HepG2 (cell line): ENCODE data around the gene CDH11. TPM values are rescaled to one million over a fixed set of nuclear protein-coding genes. Genes with fewer than 3 reads are reported as not detected.

Experiments used
- ATAC-seq: fragments of 200-7000 bp; cut with Tn5 transposase; 3 replicates; pipeline ENCODE4 v1.9.1; 2020; ENCODE audit warnings: mild to moderate bottlenecking, moderate library complexity
- BruUV-seq: library from RNA; stranded (reverse); fragments of 400-500 nt; replicated peaks from 2 replicates; lab custom pipeline; 2021; lab: Mats Ljungman, UMichigan
- CTCF ChIA-PET: fragments of 300-600 bp; formaldehyde crosslinking; extraction: SDS; loops from one replicate; lab custom pipeline; 2021; ENCODE audit warnings: low total read pairs, inconsistent platforms, low intra/inter-chr PET ratio; lab: Yijun Ruan, JAX
- POLR2A ChIA-PET: fragments of 350-600 bp; sonication (Branson Sonifier 250); formaldehyde crosslinking; loops from one replicate; lab custom pipeline; 2020; ENCODE audit warnings: antibody characterized with exemption, inconsistent platforms; lab: Yijun Ruan, JAX
- DNase-seq: peaks from one replicate; pipeline ENCODE4 v3.0.0-alpha.2; 2015; ENCODE audit warnings: low spot score
- FAIRE-seq: peaks from 3 replicates; lab custom pipeline; 2011; peaks lifted over from hg19 to GRCh38; lab: Jason Lieb, UNC
- H2AFZ ChIP-seq: one replicate; pipeline ENCODE4 v1.6.1; 2011; ENCODE audit warnings: low read length, inconsistent platforms
- H3K27ac ChIP-seq: fragments of 300-600 bp; 3 replicates; pipeline ENCODE4 v1.8.0; 2011; ENCODE audit warnings: mixed run types, mild to moderate bottlenecking, mixed read lengths, low read length, inconsistent platforms; ENCODE audit not compliant: insufficient read depth; ENCODE audit errors: extremely low read length
- H3K27me3 ChIP-seq, 2 experiments: fragments of 200-600 bp in 1 of 2; 2 replicates in 1 of 2; 3 replicates in 1 of 2; pipeline versions ENCODE4 v1.6.0 to v1.8.0; 2011; ENCODE audit warnings: low read length in 2 of 2, mild to moderate bottlenecking in 2 of 2, moderate library complexity in 2 of 2, inconsistent platforms in 1 of 2; ENCODE audit not compliant: insufficient read depth in 2 of 2, control insufficient read depth in 1 of 2
- H3K36me3 ChIP-seq, 2 experiments: fragments of 200-600 bp in 1 of 2; replicated peaks in 1 of 2; 2 replicates in 1 of 2; 3 replicates in 1 of 2; pipeline versions ENCODE4 v1.5.1 to v1.8.0; 2011; ENCODE audit warnings: low read length in 2 of 2, inconsistent platforms in 1 of 2; ENCODE audit not compliant: insufficient read depth in 2 of 2, control insufficient read depth in 1 of 2
- H3K4me1 ChIP-seq: 2 replicates; pipeline ENCODE4 v1.5.1; 2012; ENCODE audit warnings: low read length, inconsistent platforms; ENCODE audit not compliant: insufficient read depth
- H3K4me2 ChIP-seq: 2 replicates; pipeline ENCODE4 v1.6.0; 2011; ENCODE audit warnings: low read depth, low read length, inconsistent platforms
- H3K4me3 ChIP-seq, 3 experiments: fragments of 200-600 bp in 1 of 3; sonication (generic), shearing (Covaris generic) in 1 of 3; replicated peaks in 1 of 3; 2 replicates each; pipeline ENCODE4 v1.5.1; 2011 to 2016; ENCODE audit warnings: low read length in 3 of 3, inconsistent platforms in 2 of 3, low read depth in 2 of 3, mild to moderate bottlenecking in 2 of 3, control low read depth in 1 of 3, mixed read lengths in 1 of 3; ENCODE audit not compliant: insufficient read depth in 1 of 3
- H3K79me2 ChIP-seq: one replicate; pipeline ENCODE4 v1.6.1; 2011; ENCODE audit warnings: low read length, inconsistent platforms; ENCODE audit not compliant: insufficient read depth
- H3K9ac ChIP-seq: 2 replicates; pipeline ENCODE4 v1.6.0; 2011; ENCODE audit warnings: mild to moderate bottlenecking, low read depth, low read length, inconsistent platforms; ENCODE audit not compliant: insufficient read depth
- H3K9me3 ChIP-seq: 2 replicates; pipeline ENCODE4 v1.5.1; 2012; ENCODE audit warnings: mild to moderate bottlenecking, low read length
- H4K20me1 ChIP-seq: 2 replicates; pipeline ENCODE4 v1.6.0; 2011; ENCODE audit warnings: inconsistent platforms, mild to moderate bottlenecking, low read length, moderate library complexity; ENCODE audit not compliant: insufficient read depth
- KDM1A ChIP-seq: IDR thresholded peaks from 2 replicates; pipeline ENCODE4 v1.6.1; 2016; ENCODE audit warnings: missing compliant biosample characterization
- WGBS: methylation state at CpG from one replicate; pipeline ENCODE4 v1.1.6; 2017; ENCODE audit warnings: low lambda C conversion rate; 5-methylcytosine and 5-hydroxymethylcytosine counted together
- in situ Hi-C: cut with HindIII; loops from 2 replicates; pipeline ENCODE4 v1.10.0; 2017; ENCODE audit warnings: low pct_unique_long_range_greater_than_20kb; ENCODE audit not compliant: extremely low pct_ligation_motif_present
- intact Hi-C: fragments of 100-400 bp; cut with micrococcal nuclease; formaldehyde crosslinking; loops from one replicate; pipeline ENCODE4 v1.10.0; 2022; ENCODE audit not compliant: unreplicated experiment
- polyA plus RNA-seq, 8 experiments: library from polyadenylated mRNA; depleted of rRNA in 3 of 8; stranded (reverse) in 7 of 8; unstranded in 1 of 8; fragments of >200 nt; fragmentation: Illumina TruSeq in 4 of 8; extraction: Trizol in 4 of 8; gene quantifications; 2 replicates each; pipeline versions ENCODE4 v1.2.1 to v1.2.3, GENCODE V29; 2011 to 2016; ENCODE audit warnings: low read depth in 4 of 8, missing spikeins in 1 of 8, mixed read lengths in 1 of 8; ENCODE audit not compliant: insufficient read depth in 1 of 8
- total RNA-seq, 5 experiments: library from RNA; depleted of rRNA; stranded (reverse); fragments of >200 nt; fragmentation: Illumina TruSeq; extraction: Trizol; gene quantifications; 2 replicates each; pipeline ENCODE4 v1.2.3, GENCODE V29; 2016; ENCODE audit warnings: low read depth in 1 of 5
- TF ChIP-seq, protein P1 (sequence below): sonication (generic); formaldehyde crosslinking; IDR thresholded peaks from 2 replicates; pipeline ENCODE4 v1.4.0; 2020; ENCODE audit warnings: mild to moderate bottlenecking, missing genetic modification reagents, borderline replicate concordance
- TF ChIP-seq, protein P2 (sequence below): sonication (generic); formaldehyde crosslinking; IDR thresholded peaks from 2 replicates; pipeline ENCODE4 v1.5.1; 2020; ENCODE audit warnings: mild to moderate bottlenecking, moderate library complexity, missing genetic modification reagents
- TF ChIP-seq, protein P3 (sequence below): sonication (generic); formaldehyde crosslinking; IDR thresholded peaks from 2 replicates; pipeline ENCODE4 v1.4.0; 2020; ENCODE audit warnings: missing genetic modification reagents, borderline replicate concordance

Gene CDH11
- total and polyA plus RNA-seq, 2 of the 13 experiments (the other 11 are each of a cell fraction or from before 2014, with no cell fraction given), result not detected

GRCh38 chr16:65119901-65120401 lies 1.9 kb downstream of the CDH11 start:
- no peak overlapping the region for H2AFZ ChIP-seq
- BruUV-seq, result no TSS peak

More at GRCh38 chr16:65119901-65120401, 1.9 kb downstream of the CDH11 start:
- H4K20me1 ChIP-seq, result no peaks in the 10 kb centered on the region
- TF ChIP-seq, protein P1, sequence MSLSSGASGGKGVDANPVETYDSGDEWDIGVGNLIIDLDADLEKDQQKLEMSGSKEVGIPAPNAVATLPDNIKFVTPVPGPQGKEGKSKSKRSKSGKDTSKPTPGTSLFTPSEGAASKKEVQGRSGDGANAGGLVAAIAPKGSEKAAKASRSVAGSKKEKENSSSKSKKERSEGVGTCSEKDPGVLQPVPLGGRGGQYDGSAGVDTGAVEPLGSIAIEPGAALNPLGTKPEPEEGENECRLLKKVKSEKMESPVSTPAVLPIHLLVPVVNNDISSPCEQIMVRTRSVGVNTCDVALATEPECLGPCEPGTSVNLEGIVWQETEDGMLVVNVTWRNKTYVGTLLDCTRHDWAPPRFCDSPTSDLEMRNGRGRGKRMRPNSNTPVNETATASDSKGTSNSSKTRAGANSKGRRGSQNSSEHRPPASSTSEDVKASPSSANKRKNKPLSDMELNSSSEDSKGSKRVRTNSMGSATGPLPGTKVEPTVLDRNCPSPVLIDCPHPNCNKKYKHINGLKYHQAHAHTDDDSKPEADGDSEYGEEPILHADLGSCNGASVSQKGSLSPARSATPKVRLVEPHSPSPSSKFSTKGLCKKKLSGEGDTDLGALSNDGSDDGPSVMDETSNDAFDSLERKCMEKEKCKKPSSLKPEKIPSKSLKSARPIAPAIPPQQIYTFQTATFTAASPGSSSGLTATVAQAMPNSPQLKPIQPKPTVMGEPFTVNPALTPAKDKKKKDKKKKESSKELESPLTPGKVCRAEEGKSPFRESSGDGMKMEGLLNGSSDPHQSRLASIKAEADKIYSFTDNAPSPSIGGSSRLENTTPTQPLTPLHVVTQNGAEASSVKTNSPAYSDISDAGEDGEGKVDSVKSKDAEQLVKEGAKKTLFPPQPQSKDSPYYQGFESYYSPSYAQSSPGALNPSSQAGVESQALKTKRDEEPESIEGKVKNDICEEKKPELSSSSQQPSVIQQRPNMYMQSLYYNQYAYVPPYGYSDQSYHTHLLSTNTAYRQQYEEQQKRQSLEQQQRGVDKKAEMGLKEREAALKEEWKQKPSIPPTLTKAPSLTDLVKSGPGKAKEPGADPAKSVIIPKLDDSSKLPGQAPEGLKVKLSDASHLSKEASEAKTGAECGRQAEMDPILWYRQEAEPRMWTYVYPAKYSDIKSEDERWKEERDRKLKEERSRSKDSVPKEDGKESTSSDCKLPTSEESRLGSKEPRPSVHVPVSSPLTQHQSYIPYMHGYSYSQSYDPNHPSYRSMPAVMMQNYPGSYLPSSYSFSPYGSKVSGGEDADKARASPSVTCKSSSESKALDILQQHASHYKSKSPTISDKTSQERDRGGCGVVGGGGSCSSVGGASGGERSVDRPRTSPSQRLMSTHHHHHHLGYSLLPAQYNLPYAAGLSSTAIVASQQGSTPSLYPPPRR, result no peak
- TF ChIP-seq, protein P2, sequence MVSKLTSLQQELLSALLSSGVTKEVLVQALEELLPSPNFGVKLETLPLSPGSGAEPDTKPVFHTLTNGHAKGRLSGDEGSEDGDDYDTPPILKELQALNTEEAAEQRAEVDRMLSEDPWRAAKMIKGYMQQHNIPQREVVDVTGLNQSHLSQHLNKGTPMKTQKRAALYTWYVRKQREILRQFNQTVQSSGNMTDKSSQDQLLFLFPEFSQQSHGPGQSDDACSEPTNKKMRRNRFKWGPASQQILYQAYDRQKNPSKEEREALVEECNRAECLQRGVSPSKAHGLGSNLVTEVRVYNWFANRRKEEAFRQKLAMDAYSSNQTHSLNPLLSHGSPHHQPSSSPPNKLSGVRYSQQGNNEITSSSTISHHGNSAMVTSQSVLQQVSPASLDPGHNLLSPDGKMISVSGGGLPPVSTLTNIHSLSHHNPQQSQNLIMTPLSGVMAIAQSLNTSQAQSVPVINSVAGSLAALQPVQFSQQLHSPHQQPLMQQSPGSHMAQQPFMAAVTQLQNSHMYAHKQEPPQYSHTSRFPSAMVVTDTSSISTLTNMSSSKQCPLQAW (CRISPR knock-in tag), result no peak
- TF ChIP-seq, protein P3, sequence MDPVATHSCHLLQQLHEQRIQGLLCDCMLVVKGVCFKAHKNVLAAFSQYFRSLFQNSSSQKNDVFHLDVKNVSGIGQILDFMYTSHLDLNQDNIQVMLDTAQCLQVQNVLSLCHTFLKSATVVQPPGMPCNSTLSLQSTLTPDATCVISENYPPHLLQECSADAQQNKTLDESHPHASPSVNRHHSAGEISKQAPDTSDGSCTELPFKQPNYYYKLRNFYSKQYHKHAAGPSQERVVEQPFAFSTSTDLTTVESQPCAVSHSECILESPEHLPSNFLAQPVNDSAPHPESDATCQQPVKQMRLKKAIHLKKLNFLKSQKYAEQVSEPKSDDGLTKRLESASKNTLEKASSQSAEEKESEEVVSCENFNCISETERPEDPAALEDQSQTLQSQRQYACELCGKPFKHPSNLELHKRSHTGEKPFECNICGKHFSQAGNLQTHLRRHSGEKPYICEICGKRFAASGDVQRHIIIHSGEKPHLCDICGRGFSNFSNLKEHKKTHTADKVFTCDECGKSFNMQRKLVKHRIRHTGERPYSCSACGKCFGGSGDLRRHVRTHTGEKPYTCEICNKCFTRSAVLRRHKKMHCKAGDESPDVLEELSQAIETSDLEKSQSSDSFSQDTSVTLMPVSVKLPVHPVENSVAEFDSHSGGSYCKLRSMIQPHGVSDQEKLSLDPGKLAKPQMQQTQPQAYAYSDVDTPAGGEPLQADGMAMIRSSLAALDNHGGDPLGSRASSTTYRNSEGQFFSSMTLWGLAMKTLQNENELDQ (CRISPR knock-in tag), result no peak
- no peak for TF ChIP-seq KDM1A (CRISPR knock-in tag)
- intact Hi-C loops, result loop anchor here (2.0 to 10.0 kb wide), 3 partner anchors 645 to 1659 kb away; no protein-coding TSS in a partner anchor
- no peaks in the 10 kb centered on the region for H3K4me1 ChIP-seq
- H3K36me3 ChIP-seq, result no peaks in the 10 kb centered on the region
- no peaks in the 10 kb centered on the region for H3K9me3 ChIP-seq
- no peaks in the 10 kb centered on the region for H3K79me2 ChIP-seq
- in situ Hi-C loops, result loop anchor here (10.0 to 25.0 kb wide), 3 partner anchors 1025 to 1758 kb away; no protein-coding TSS in a partner anchor
- no peak overlapping the region for H3K4me2 ChIP-seq
- ChIA-PET POLR2A (no interaction called here), CTCF (no interaction called here)
- FAIRE-seq (no peak), ATAC-seq (no peak), DNase-seq (no peak)
- no peak overlapping the region for H3K9ac ChIP-seq
- H3K27ac ChIP-seq, result no peak overlapping the region
- peaks cover 0 to 22% of the 10 kb centered on the region in 2 experiments; a peak in 4 of 5 replicates for H3K27me3 ChIP-seq
- H3K4me3 ChIP-seq, result no peak overlapping the region
- WGBS, result 5% methylated on average over 11 of the region's 11 CpGs
